Fibroblast of villous mesenchyme (primary cell): ENCODE data around the gene SATB1. TPM values are rescaled to one million over a fixed set of nuclear protein-coding genes. Genes with fewer than 3 reads are reported as not detected.

Experiments
- DNase-seq: peaks from one replicate; pipeline ENCODE4 v3.0.0-alpha.2; 2010; ENCODE audit warnings: low read depth
- H3K4me3 ChIP-seq: 2 replicates; pipeline ENCODE4 v1.5.1; 2011; ENCODE audit warnings: low read depth, mild to moderate bottlenecking, low read length
- total RNA-seq: library from RNA; depleted of rRNA; stranded (reverse); fragments of >200 nt; gene quantifications from 2 replicates; pipeline ENCODE4 v1.2.3, GENCODE V29; 2012
- TF ChIP-seq, protein P1 (sequence below): IDR thresholded peaks from 2 replicates; pipeline ENCODE4 v1.5.1; 2012; ENCODE audit warnings: low read depth, mild to moderate bottlenecking, low read length; ENCODE audit not compliant: insufficient read depth

The SATB1 gene
- total RNA-seq, 1 donor = 17.7 TPM

DNA sequence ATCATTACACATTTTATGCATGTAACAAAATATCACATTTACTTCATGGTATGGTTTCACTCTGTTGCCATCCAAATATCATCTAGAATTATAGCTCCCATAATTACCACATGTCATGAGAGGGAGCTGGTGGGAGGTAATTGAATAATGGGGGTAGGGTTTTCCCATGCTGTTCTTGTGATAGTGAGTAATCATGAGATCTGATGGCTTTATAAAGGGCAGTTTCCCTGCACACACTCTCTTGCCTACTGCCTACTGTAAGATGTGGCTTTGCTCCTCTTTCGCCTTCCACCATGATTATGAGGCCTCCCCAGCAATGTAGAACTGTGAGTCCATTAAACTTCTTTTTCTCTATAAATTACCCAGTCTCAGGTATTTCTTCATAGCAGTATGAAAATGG lies 123.4 kb downstream of the SATB1 start:
- TF ChIP-seq, protein P1, sequence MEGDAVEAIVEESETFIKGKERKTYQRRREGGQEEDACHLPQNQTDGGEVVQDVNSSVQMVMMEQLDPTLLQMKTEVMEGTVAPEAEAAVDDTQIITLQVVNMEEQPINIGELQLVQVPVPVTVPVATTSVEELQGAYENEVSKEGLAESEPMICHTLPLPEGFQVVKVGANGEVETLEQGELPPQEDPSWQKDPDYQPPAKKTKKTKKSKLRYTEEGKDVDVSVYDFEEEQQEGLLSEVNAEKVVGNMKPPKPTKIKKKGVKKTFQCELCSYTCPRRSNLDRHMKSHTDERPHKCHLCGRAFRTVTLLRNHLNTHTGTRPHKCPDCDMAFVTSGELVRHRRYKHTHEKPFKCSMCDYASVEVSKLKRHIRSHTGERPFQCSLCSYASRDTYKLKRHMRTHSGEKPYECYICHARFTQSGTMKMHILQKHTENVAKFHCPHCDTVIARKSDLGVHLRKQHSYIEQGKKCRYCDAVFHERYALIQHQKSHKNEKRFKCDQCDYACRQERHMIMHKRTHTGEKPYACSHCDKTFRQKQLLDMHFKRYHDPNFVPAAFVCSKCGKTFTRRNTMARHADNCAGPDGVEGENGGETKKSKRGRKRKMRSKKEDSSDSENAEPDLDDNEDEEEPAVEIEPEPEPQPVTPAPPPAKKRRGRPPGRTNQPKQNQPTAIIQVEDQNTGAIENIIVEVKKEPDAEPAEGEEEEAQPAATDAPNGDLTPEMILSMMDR = no peak
- no peak for DNase-seq
- H3K4me3 ChIP-seq = no peak overlapping the region

DNA sequence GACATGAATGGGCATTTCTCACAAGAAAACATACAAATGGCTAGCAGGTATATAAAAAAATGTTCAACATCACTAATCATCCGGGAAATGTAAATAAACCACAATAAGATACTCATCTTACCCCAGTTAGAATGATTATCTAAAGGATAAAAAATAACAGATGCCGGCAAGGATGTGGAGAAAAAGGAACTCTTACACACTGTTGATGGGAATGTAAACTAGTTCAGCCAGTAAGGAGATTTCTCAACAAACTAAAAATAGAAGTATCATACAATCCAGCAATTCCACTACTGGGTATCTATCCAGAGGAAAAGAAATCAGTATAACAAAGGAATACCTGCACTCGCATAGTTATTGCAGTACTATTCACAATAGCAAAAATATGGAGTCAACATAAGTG lies 124.2 kb downstream of the SATB1 start:
- H3K4me3 ChIP-seq = no peak overlapping the region
- peak; percentile 21 for DNase-seq
- TF ChIP-seq, protein P1 = no peak

DNA sequence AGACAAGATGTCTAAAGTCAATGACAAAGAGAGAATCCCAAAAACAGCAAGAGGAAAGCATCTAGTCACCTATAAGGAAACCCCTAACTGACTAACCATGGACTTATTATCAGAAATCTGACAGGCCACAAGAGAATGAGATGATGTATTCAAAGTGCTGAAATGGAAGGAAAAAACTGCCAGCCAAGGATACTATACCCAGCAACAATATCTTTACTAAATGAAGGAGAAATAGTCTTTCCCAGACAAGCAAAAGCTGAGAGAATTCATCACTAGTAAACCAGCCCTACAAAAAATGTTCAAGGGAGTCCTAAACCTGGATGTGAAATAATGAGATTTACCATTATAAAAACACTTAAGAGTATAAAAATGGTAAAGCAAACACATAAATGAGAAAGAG lies 128.0 kb downstream of the SATB1 start:
- no peak for DNase-seq
- no peak overlapping the region for H3K4me3 ChIP-seq
- TF ChIP-seq, protein P1 = no peak
